Measurements from ENCODE around the gene MGAT4B.

GRCh38 chr5:179798771-179799643, 7.7 kb downstream of the MGAT4B start:
- TF ChIP-seq EZH2 (IDR thresholded peaks at IDR 0.05) = no peak
- TF ChIP-seq EZH2phosphoT487 (IDR thresholded peaks at IDR 0.05; ENCODE audit: borderline replicate concordance) = no peak
- no peak for TF ChIP-seq ELF1 (IDR thresholded peaks at IDR 0.05; ENCODE audit: borderline replicate concordance, low read depth)

Measured in HCT116 (cell line).